ENCODE data around the gene TAP2.

Gene TAP2

DNA sequence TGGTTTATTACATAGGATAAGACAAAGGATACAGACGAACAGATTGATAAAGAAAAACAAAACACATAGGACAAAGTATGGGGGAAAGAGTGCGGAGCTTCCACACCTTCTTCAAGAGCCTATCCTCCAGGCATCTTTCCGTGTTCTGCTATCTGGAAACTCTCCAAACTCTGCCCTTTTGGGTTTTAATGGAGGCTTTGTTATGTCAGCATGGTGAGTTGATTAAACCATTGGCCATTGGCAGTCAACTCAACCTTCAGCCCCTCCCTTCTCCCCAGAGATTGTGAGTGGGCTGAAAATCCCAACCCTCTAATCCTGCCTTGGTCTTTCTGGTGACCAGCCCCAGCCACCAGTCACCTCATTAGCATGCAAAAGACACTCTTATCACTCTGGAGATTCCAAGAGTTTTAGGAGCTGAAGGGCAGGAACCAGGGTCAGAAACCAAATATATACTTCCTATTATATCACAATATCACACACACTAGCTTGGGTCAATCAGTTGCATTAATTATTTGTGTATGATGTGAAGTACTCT lies 45.6 kb downstream of the TAP2 start:
- DNase-seq (ENCODE audit: low spot score), result no peak
- in situ Hi-C loops (cut with MboI; ENCODE audit: low pct_unique_long_range_greater_than_20kb, low sequenced_read_pairs, unreplicated experiment), result loop anchor here (5.0 kb wide), 1 partner anchor 376 kb away; no protein-coding TSS in a partner anchor
- TF ChIP-seq, protein P1, sequence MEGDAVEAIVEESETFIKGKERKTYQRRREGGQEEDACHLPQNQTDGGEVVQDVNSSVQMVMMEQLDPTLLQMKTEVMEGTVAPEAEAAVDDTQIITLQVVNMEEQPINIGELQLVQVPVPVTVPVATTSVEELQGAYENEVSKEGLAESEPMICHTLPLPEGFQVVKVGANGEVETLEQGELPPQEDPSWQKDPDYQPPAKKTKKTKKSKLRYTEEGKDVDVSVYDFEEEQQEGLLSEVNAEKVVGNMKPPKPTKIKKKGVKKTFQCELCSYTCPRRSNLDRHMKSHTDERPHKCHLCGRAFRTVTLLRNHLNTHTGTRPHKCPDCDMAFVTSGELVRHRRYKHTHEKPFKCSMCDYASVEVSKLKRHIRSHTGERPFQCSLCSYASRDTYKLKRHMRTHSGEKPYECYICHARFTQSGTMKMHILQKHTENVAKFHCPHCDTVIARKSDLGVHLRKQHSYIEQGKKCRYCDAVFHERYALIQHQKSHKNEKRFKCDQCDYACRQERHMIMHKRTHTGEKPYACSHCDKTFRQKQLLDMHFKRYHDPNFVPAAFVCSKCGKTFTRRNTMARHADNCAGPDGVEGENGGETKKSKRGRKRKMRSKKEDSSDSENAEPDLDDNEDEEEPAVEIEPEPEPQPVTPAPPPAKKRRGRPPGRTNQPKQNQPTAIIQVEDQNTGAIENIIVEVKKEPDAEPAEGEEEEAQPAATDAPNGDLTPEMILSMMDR (IDR thresholded peaks at IDR 0.05; ENCODE audit: extremely low read depth, insufficient read depth, missing control alignments), result no peak

DNA sequence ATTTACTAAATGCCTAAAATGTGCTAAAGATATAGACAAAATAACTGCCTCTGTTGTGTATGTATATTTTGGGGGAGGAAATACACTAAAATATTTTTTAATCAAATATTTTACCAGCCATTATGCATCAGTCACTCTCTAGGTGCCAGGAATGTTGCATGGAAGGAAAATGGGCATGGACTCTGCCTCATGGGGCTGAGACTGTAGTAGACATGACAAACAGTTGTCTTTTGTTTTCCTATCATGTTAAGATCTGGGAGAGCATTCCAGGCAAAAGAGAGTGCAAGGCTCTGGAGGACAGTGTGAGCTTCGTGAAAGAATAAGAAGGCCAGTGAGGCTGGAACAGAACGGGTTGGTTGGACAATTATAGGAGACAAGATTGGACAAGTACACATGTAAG lies 48.2 kb downstream of the TAP2 start:
- no peak for DNase-seq (ENCODE audit: low spot score)
- TF ChIP-seq, protein P1 (IDR thresholded peaks at IDR 0.05; ENCODE audit: extremely low read depth, insufficient read depth, missing control alignments), result no peak
- in situ Hi-C loops (cut with MboI; ENCODE audit: low pct_unique_long_range_greater_than_20kb, low sequenced_read_pairs, unreplicated experiment), result loop anchor here (5.0 kb wide), 1 partner anchor 373 kb away; no protein-coding TSS in a partner anchor

Data from GM13977 (cell line).